ENCODE measurements around the gene GALNT8.

GALNT8 gene

DNA sequence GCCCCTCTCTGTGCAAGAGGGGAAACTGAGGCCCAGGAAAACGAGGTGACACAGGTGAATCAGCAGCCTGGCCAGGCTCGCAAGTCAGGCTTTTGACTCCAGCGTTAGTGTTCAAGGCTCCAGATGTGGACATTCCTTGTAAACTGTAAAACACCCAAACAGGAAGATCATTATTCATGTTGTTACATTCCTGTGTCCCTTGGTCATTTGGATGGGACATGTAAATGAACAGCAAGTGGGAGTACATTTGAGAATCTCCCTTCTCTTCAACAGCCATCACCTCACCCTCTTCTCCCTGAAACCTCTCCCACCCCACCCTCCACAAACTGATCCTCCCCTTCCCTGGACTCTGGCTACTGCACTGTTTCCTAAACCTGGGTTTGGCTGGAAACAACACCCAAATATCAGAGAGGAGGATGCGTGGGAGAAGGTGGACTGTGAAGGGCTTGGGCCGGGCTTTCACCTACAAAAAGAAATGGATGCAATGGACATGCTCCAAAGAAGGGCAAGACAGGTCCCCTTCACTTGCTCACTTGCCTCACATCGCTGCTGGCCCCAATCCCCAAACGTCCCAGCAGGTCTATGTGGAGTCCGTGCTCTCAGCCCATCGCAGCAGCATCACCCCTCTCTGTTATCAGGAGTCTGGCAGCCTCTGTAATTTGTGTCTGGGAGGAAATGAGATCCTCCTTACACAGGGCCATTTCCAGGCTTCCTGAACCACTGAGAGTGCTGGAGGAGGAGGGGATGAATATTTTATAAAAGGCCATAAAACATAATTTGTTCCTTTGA lies 76.7 kb downstream of the GALNT8 start:
- DNase-seq (ENCODE audit: low read depth) = no peak

DNA sequence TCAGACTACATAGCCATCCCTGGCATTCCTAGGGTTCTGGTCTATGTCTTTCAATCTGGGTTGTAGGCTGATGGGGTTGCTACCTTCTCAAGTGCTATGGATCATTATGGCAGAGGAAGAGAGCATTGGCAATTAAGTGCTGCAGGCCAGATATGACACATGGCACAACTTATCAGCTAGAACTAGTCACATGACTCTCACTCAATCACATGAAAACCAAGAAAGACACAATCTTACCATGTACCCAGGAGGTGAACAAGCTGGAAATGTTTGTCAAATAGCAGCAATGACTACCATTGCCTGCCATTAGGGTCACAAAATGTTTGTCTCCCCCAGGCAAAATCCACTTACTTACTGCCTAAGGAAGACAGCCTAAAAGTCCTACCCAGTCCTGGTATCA lies 80.4 kb downstream of the GALNT8 start:
- no peak for DNase-seq (ENCODE audit: low read depth)

DNA sequence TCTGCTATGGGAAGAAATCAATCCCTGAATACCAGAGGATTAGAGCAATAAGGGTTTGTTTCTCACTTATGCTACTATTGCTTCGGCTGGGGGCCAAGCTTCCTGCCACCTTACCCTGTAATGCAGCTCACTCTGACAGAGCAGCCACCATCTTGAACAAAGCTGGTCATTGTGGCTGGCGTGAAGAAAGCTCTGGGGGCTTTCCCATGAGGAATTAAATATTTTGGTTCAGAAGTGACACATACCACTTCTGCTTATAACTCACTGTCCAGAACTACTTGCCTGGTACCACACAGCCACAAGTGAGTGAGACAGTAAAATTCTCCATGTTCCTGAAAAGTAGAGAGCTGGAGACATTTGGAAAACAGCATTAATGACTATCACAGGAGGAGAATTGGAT lies 82.6 kb downstream of the GALNT8 start:
- no peak for DNase-seq (ENCODE audit: low read depth)

DNA sequence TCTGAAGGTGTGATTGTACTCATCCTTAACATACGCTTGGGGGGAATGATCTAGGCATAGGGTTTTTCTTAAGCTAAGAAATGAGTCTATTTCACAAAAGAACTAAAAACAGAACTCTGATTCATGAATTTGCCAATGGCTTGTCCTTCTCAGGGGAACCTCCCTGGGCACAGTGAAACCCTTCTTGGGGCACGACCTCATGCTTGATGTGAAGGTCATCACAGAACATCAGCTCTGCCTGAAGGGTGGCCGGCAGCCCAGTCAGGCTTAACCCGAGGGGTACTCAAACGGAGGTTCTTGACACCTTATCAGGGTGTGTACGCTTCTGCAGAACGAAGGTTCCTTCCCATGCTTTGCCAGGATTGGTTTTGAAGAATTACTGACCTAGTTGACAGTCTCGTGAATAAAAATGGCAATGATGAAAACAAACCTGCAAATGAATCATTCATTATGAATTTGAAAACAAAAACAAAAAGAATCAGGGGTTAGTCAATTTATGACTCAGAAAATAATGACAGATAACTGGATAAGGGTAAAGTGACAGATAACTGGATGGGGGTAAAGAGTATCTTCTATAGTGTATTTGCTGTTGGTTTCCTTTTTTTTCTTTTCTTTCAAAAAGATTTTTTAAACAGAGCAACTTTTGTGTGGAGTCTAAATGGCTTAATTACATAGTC lies 86.4 kb downstream of the GALNT8 start:
- no peak for DNase-seq (ENCODE audit: low read depth)

DNA sequence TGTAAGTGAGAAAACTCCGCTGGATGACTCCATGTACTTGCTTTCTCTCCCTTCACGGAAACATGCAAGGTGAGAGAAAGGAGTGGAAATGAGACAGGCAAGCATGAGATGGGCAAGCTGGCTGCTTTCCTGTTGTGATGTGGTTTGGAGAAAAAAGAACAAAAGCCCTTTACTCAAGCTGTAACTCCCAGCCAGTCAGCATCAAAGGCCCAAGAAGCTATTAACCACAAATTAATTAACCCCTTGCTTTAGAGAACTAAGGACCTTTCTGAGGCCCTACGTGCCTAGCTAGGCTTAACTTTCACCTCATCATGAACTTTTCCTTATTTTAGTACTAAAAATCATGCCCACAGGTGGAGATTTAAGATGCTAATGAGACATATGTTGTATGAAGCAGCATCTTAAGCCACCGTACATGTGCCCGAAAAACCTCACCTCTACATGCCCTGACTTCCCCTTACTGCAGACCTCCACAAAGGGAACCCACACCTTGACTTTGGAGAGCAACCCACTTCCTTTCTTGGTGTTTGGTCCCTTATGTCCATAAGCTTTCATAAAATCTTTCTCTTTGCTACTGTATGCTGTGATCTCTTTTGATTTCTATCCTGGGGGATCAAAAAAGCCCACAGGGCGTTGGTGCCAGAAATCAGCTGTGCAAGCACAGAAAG lies 87.0 kb downstream of the GALNT8 start:
- DNase-seq (ENCODE audit: low read depth) = no peak

DNA sequence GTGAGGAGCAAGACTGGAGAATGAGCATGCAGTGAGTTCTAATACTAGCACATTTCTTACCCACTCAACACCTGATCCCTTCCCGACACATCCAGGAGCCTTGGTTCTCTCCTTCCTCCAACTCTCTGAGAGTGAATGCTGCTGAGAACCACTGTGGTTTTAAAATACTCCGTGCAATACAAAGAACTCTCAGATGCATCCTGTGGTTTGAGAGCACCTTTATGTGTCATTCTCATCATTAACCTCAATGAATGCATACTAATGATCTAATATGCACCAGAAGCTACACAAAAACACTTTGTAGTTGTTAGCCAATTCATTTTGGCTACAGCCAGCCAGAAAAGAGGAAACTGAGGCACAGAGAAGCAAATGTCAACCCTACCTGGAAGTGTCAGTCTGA lies 87.6 kb downstream of the GALNT8 start:
- no peak for DNase-seq (ENCODE audit: low read depth)

DNA sequence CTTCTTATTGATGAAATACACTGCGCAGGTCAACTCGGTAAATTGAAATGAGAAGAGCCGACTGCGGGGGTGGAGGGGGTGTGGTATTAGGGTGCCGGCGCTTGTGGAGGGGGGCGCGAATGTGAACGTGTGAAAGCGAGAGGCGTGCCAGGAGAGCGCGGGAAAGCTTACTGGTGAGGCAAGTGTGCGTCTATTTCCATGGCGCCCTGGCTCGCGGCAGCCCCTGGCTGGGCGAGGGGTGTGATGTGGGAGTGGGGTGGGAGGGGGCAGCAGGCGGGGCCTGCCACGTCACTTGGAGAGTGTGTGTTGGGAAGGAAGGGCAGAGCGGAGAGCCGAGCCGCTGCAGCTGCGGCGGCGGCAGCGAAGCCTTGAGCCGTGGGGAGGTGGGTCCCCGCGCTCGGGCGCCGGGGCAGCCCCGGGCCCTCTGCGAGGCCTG lies 88.8 kb downstream of the GALNT8 start:
- no peak for DNase-seq (ENCODE audit: low read depth)

DNA sequence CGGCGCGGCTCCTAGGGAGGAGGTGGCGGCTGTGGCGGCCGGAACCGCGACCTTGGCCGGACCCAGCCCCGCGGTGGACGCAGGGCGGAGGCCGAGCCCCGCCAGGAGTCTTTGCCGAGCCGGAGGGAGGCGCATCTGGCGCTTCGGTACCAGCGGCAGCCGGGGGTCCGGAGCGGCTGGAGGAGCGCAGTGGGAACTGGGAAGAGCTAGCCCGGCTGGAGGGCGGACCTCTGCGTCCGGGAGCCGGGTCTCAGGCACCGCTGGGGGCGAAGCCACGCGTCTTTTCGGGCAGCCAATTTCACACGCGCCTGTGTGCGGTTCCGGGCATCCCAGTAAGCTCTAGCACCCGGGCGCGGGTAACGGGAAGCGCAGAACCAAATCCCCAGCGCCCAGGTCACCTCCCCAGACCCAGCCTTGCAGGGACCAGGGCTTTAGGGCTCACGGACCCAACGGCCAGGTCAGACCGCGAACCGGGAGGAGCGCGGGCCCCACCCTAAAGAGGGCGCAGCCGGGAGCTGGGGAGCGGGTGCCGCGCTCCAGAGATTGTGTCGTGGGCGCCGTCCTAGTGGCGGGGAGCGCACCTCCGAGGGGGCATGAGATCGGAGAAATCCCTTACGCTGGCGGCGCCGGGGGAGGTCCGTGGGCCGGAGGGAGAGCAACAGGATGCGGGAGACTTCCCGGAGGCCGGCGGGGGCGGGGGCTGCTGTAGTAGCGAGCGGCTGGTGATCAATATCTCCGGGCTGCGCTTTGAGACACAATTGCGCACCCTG lies 89.4 kb downstream of the GALNT8 start:
- no peak for DNase-seq (ENCODE audit: low read depth)

DNA sequence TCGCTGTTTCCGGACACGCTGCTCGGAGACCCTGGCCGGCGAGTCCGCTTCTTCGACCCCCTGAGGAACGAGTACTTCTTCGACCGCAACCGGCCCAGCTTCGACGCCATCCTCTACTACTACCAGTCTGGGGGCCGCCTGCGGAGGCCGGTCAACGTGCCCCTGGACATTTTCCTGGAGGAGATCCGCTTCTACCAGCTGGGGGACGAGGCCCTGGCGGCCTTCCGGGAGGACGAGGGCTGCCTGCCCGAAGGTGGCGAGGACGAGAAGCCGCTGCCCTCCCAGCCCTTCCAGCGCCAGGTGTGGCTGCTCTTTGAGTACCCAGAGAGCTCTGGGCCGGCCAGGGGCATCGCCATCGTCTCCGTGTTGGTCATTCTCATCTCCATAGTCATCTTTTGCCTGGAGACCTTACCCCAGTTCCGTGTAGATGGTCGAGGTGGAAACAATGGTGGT lies 90.0 kb downstream of the GALNT8 start:
- no peak for DNase-seq (ENCODE audit: low read depth)

DNA sequence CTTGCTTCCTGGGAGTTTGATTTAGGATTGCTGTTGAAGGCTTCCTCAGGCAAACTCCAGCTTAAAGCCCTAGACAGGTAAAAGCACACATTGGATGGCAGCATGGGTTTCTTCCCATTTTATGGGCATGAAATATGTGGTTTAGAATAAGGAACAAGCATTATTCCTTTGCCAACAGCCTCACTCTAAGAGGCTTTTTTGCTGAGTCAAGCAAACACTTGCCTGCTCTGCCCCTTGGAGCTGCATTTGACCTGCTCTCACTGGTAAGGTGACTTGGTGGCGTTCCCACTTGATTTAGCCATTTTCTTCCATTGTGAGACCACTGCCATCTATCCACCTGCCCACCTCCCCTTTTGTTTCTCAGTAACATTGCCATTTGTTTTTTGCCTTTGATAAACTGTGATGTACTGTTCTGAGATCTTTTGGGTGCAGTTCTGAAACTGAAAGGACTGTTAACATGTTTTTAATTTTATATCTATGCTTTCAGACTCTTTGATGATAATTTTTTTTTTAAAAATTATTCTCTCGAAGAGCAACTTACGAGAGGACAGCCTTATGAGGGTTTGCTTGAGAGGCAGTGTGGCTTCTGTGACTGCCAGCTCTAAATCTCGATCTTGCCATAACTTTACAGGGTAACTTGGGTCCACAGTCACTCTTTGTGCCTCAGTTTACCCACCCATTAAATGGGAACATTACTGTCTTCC lies 92.6 kb downstream of the GALNT8 start:
- no peak for DNase-seq (ENCODE audit: low read depth)

DNA sequence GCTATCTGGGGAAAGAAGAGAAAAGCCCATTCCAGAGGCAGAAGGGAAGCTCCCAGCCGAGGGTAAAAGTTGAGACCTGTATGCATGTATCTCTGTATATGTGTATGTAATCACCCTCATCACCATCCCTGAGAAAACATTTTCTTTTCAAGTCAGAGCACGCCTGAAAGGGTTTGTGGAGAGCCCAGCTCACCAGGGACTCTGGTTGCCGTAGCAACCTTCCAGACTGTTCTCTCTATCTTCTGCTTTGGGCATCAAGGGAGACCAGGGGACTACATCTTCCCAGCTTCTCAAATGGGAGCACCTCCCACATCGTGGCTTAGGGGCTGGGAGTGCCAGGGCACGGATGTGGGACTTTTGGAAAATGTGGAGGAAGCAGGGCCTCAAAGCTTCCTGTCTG lies 93.5 kb downstream of the GALNT8 start:
- DNase-seq (ENCODE audit: low read depth) = no peak

DNA sequence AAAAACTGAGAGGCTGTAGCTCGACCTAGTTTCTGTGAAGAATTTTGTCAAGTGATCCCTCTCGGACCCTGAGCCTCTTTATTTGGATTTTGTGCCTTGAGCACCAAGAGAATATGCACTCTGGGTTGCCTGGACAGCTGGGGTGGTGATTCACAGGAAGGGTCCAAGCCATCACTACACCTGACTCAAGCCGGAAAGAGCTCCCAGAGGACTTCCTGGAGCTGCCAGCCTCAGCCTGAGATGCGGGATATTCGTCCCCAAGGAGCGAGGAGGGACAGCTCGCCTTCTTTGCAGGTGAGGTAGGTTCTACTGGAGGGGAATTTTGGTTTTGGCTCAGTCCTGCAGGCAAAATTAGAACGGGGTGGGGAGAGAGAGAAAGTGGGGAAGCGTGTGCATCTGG lies 94.3 kb downstream of the GALNT8 start:
- no peak for DNase-seq (ENCODE audit: low read depth)

DNA sequence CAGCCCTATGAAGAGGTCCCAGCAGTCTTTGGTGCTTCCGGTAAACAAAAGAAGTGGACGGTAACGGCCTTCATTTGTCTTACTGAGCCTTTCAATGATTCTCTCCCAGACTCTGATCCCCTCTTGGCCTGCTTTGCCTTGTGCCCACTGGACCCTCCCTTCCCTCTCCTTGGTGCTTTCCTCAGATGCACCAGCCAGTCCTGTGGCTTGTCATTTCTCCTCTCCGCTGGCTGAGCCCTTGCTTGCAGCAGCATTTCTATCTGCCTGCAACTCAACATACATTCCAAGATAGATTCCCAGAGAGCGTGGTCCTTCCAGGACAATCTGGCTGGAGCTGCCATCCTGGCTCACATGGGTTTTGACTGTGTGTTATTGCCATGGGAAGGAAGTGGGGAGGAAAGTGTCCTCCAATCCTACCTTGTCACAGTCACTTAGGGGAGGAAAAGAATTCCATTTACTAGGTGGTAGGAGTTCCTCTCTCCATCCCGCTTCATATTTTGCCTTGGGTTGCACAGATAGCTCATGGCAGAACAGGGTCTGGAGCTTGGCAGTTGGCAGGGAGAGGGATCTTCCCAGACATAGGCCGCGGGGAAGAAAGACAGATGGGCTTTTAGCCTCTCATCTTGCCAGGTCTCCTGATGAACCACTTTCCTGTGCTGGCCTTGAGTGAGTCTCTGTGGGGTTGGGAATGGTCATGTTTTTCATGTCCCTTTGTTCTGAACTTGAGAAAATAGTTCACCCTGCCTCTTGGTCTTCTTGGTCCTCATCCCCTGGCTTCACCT lies 96.7 kb downstream of the GALNT8 start:
- no peak for DNase-seq (ENCODE audit: low read depth)

DNA sequence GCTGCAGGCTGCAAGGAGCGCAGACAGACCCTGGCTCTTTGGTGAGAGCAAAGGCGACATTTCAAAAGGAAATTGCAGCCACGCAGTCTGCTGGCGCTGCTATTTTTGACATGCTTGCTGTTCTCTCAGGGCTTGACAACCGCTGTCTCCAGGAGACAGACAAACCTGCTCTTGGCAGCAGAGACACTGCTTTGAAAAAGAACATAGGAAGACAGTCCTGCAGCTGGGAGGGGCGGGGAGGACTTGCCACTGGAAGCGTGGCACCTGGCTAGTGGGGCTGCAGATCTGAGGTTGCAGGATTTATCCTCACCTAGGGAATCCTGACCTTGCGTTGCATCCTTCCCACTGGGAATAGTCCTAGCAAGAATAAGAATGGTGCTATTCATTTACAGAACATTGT lies 97.7 kb downstream of the GALNT8 start:
- no peak for DNase-seq (ENCODE audit: low read depth)

DNA sequence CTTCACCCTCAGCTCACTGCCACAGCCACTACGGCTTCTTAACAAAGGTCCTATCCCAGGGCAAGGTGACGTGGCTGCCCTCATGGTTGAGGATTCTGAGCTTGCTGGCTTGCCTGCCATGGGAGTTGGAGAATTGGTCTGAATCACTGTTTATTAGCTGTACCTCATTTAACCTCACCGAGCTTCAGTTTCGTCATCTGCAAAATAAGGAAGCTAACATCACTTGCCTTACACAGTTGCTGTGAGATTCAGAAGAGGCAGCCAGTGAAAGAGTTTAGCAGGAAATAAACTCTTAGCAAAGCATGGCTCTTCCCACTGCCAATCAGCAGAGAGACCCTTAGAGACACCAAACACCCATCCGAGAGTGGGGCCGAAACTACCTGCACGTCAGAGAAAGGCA lies 99.5 kb downstream of the GALNT8 start:
- DNase-seq (ENCODE audit: low read depth) = no peak

DNA sequence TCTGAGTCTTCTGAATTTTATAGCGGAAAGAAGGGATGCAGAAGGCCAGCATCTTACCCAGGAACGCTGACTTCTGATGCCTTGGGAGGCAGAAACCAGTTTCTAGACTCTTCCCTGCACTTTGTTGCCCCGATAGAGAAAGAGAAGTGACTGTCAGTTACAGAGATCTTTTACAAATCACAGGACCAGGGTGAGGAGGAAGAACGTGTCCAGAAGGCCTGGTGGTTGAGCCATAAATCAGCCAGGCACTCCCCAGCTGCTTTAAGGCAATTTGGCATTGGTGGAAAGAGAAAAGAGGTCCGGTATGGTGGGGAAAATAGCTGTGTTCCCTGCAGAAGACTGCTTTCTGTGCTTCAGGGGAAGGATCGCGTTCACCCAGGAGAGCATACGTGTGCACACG lies 100.8 kb downstream of the GALNT8 start:
- no peak for DNase-seq (ENCODE audit: low read depth)
